ENCODE data around the gene KRT20.

KRT20 gene

GRCh38 chr17:40848583-40849235 lies 36.3 kb downstream of the KRT20 start:
- DNase-seq, result no peak

DNA sequence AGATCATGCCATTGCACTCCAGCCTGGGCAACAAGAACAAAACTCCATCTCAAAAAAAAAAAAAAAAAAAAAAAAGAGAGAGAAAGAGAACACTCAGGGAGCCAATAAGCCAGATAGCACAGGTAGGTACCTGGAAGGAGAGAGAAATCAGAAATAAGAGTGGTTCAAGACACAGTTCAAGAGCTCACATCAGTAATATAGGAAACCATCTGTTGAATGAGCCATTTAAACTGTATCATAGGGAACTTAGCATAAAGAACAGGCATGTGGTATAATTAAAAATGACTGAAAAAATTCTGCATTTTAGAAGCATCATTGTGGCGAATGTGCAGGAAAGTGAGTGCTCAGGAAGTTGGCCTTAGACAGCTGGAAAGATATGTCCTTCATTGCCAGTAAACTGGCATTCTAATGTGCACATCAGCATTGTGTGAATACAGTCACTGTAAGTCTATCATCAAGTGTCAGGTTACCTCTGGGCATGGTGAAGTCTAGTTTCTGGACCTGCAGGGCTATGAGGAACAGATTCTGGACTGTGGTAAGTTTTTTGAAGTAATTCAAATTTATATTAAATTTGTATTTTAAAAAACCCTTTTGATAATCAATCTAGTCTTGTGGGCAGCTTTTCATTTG lies 38.4 kb downstream of the KRT20 start:
- DNase-seq, result no peak

GRCh38 chr17:40844671-40845107 lies 40.4 kb downstream of the KRT20 start:
- no peak for DNase-seq

GRCh38 chr17:40843242-40843641 lies 41.8 kb downstream of the KRT20 start:
- DNase-seq, result no peak

GRCh38 chr17:40841246-40841645 lies 43.8 kb downstream of the KRT20 start:
- DNase-seq, result no peak

DNA sequence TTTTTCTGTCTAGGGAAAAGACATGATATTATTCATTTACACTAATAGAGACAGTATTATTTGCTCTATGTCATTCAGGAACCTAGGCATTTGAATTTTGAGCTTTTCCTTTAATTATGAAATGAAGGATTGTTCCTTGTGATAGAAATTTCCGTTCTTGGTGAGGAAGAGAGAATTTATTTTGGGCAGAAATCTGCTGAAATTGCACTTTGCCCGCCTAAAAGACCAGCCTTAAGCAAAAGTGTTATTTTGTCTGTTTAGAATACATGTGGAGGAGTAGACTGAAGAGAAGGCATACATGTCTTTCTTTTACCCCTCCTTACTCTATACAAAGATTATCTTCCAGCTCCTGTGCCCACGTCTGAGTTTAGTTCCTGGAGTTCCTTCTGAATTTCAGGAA lies 45.8 kb downstream of the KRT20 start:
- no peak for DNase-seq

DNA sequence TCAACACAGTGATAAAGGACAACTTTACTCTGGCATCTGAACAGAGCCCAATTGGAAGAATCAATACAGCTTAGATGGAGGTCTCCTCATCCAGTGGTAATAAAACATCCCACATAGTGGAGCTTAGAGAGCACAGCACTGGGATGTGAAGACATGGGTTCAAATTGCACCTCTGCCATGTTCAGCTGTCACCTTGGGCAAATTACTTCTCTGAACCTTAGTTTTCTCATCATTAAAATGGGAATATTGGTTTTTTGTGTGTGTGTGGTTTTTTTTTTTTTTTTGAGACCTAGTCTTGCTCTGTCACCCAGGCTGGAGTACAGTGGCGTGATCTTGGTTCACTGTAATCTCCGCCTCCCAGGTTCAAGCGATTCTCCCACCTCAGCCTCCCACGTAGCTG lies 49.0 kb downstream of the KRT20 start:
- DNase-seq, result no peak

DNA sequence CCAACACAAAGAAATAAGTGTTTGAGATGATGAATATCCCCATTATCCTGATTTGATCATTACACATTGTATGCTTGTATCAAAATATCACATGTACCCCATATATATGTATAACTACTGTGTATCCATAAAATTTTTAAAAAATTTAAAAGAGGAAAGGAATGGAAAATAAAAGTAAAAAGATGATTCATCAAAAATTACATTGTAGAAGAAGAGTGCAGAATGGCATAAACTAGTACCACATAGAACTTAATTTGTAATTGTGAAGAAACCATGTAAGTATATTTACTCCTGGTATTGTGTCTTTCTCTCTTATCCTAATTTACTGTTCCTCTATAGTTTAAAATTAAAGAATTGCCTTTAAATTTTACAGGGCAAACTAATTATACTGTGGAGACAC lies 51.2 kb downstream of the KRT20 start:
- DNase-seq, result no peak

GRCh38 chr17:40832840-40833239 lies 52.2 kb downstream of the KRT20 start:
- DNase-seq, result no peak

- no peak for DNase-seq
Measured at GRCh38 chr17:40830085-40830776, 54.8 kb downstream of the KRT20 start.

GRCh38 chr17:40828454-40829044 lies 56.5 kb downstream of the KRT20 start:
- DNase-seq, result no peak

- DNase-seq, result no peak
Measured at GRCh38 chr17:40827746-40828453, 57.1 kb downstream of the KRT20 start.

Data from stimulated activated CD4-positive, alpha-beta T cell treated with anti-CD3 and anti-CD28 coated beads, Interleukin-15, amount 100 ng/mL, for 24 hours (primary cell).